Amniotic epithelial cell (primary cell): Measurements from ENCODE around the gene TAOK1.
"Not testable (repeated sequence)": the region's sequence is repeated elsewhere in the genome, so short reads cannot be mapped to it uniquely, and the experiment has no call there.

Experiments used
- DNase-seq: peaks from one replicate; pipeline ENCODE4 v3.0.0-alpha.2; 2010; ENCODE audit warnings: low read depth

The TAOK1 gene

DNA sequence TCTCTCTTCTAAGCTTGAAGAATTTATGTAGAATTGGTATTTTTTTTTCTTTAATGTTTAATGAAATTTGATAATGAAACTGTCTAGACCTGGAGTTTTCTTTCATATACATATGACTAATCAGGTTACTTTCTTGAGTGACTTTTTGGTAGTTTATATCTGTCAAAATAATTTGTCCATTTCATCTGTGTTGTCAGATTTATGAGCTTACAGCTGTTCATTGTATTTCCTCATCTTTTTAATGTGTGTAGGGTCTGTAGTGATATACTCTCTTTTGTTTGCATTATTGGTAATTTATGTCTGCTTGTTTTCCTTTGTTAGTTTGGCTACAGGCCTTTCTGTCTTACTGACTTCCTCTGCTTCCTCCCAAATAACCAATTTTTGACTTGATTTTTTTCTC is 55.7 kb downstream of the TAOK1 start:
- DNase-seq: no peak

DNA sequence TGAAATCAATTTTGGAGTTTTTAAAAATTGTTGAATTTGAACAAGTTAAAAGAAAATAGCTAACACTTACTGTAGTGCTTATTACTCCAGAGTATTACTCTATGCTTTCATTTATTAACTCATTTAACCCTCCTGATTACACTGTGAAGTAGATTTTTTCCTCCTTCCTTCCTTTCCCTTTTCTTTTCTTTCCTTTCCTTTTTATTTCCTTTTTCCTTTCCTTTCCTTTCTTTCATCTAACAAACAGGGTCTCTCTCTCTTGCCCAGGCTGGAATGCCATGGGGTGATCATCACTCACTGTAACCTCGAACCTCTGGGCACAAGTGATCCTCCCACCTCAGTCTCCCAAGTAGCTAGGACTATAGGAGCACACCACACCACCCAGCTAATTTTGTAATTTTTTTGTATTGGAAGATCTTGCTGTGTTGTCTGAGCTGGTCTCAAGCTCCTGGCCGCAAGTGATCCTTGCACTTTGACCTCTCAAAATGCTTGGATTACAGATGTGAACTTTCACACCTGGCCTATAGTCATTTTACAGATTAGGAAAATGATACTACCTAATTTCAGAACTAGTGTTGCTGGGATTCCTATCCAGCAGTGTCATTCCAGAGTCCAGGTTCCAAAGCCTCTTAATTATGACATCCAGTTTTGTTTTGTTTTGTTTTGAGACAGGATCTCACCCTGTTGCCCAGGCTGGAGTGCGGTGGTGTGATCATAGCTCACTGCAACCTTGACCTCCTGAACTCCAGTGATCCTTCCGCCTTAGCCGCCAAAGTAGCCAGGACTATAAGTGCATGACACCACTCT is 59.9 kb downstream of the TAOK1 start:
- no peak for DNase-seq

DNA sequence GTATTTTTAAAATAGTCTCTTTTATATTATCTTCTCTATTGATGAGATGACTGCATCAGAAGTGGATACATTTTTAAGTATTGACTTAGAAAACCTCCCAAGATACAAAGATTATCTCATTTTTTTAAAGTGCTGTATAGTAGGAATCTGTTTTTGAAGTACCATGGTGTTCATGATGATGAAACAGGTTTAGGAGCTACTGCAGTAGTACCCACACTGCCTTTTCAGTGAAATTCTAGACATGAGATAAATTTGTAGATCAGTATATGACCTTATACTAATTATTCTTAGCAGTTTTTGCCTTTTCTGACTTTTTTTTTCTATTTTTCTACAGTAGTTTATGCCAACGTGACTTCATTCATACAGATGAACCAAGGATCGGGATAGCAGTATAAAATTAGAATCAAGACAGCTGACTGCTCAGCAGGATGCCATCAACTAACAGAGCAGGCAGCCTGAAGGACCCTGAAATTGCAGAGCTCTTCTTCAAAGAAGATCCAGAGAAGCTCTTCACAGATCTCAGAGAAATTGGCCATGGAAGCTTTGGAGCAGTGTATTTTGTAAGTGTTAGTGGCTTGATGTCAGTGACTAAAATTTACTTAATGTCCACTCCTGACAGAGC is 61.1 kb downstream of the TAOK1 start:
- no peak for DNase-seq

DNA sequence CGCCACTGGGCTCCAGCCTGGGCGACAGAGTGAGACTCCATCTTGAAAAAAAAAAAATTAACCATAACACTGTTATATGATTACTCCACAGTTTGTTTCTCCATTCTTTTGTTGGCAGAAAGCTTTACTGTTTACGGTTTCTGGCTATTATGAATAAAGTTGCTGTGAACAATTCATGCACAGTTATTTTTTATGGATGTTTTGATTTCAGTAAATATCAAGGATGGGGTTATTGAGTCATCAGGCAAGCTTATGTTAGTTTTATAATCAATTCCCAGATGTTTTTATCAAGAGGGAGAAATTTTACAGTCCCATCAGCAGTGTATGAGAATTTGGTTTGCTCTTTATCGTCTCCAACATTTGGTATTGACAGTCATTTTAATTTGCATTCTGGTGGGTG is 67.9 kb downstream of the TAOK1 start:
- DNase-seq: no peak

DNA sequence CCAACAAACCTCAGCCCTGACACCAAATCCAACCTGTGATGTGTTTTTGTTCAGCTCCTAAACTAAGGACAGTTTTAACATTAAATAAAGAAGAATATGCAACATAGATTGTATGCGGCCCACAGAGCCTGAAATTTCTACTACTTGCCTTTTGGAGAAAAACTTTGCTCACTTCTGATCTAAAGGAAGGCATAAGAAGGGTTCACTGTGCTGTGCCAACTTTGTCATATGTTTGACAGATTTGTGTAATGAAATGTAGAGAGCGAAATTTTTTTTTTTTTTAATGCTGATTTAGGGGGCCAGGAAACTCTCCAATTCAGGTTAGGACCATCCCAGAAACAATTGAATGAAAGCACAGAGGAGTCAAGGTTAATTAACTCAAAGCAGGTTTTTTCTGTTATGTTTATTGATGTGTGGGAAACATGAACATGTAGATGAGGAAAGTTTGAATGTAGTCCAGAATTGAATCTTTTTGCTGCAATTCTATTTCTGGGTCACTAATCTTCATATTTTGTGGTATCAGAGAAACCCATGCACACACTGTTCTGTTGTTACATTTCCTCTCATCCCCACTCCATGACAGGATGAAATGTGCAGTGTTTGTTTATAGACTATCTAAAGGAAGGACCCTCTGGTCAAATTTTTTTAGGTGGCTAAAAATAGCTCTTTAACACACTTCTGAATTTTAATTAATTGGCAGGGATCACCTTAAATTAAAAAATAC is 71.5 kb downstream of the TAOK1 start:
- peak; percentile 22 for DNase-seq

DNA sequence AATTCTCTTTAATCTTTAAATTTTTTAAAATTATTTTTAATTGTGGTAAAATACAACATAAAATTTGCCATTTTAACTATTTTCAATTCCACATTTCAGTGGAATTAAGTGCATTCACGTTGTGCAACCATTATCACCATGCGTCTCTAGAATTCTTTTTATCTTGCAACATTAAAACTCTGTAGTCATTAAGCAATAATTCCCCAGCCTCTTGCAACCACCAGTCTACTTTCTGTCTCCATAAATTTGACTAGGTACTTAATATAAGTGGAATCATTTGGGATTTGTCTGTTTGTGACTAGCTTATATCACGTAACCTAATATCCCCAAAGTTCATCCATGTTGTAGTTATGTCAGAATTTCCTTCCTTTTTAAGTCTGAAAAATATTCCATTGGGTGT is 79.1 kb downstream of the TAOK1 start:
- DNase-seq: peak; percentile 92

DNA sequence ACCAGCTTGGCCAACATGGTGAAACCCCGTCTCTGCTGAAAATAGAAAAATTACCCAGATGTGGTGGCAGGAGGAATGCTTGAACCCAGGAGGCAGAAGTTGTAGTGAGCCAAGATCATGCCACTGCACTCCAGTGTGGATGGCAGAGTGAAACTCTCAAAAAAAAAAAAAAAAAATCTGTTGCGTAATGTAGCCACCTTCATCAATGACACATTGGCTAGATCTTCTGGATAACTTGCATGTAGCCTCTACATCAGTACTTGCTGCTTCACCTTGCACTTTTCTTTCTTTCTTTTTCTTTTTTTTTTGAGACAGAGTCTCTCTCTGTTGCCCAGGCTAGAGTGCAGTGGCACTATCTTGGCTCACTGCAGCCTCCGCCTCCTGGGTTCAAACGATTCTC is 83.3 kb downstream of the TAOK1 start:
- not testable (repeated sequence) for DNase-seq

DNA sequence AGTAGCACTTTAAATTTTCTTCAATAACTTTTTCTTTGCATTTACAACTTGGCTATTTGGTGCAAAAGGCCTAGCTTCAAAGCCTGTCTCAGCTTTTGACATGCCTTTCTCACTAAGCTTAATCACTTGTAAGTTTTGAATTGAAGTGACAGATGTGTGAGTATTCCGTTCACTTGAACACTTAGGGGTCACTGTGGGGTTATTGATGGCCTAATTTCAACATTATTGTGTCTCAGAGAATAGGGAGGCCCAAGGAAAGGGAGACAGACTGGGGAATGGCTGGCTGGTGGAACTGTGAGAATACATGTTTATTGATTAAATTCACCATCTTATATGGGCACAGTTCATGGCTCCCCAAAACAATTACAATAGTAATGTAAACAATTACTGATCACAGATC is 84.1 kb downstream of the TAOK1 start:
- no peak for DNase-seq

DNA sequence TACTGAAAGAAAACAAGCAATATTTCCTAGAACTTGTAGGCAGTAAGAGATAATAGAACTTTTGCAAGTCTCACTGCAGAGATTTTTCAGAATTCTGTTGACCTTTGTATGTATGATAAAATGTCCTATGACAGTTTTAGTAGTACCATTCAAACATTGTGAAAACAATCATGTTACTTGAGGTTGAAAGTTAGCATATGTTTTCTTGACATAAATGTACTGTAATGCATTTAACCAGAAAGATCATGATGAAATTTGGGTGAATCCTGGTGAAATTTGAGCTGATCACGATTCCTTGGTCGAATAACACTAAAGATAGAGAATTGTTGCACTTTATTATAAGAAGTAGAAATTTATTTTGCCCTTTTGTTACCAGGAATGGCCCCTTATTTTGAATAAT is 85.7 kb downstream of the TAOK1 start:
- no peak for DNase-seq

DNA sequence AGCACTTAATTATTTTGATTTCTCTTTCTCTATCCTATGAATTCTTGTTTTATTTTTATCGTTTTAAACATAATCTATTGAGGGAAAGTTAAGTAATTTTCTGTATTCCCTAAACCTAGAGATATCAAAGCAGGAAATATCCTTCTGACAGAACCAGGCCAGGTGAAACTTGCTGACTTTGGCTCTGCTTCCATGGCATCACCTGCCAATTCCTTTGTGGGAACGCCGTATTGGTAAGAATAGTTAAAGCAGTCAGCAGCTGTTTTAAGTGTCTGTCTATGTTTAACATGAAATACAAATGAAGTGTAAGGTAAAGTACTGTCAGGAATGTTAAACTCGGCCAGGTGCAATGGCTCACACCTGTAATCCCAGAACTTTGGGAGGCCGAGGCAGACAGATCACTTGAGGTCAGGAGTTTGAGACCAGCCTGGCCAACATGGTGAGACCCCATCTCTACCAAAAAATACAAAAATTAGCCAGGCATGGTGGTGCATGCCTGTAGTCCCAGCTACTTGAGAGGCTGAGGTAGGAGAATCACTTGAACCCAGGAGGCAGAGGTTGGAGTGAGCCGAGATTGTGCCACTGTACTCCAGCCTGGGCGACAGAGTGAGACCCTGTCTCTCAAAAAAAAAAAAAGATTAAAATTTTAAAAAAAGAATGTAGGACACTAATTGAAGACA is 90.2 kb downstream of the TAOK1 start:
- not testable (repeated sequence) for DNase-seq

DNA sequence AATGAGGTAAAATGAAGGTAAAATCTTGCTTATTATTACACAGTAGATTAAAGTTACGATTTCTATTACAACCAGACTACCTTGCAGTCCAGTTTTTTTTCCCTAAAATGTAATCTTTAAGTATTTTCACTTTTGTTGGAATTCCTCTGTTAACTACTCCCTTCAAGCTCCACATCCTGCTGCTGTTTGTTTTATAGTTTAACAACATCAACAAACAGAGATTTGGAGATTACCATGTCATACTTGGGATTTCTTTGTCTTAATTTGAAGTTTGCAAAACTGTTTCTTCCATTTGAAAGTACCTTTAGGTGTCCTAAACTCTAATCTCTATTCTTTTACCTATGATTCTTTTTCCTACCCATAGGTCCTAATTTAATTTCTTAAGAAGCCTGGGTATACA is 93.3 kb downstream of the TAOK1 start:
- DNase-seq: no peak

DNA sequence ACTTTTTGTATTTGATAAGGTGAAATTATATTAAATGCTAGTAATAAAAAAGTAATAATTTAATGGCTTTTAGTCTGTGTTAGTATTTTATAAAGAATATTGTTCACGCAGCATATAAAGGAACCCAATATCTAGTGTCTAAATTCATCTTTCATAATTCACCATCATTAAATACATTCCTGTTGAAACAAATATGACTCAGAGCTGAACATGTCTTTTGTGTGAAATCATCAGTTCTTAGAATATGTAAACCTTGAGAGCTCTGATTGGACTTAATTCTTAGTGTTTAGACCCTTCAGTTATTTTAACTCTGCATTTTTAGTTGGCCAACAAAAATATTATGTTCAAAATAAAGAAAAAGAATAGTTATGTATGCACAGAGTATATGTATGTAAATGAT is 104.8 kb downstream of the TAOK1 start:
- peak; percentile 75 for DNase-seq

DNA sequence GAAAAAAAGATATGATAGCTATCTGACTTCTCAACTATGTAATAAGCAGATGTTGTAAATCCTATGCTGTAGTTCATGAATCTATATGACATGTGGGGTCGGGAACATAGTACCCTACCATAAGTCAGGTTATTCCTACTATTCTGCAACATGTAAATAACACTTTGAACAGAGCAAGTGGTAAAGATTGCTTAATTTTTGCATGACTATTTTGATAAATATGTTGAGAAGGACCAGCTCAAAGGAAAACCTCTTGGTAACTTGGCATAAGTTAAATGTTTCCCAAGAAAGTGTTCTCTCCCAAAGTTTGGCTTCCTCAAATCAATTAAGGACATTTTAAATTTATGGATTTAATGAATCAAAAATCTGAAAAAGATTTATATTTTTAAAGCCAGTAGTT is 114.5 kb downstream of the TAOK1 start:
- peak; percentile 85 for DNase-seq

DNA sequence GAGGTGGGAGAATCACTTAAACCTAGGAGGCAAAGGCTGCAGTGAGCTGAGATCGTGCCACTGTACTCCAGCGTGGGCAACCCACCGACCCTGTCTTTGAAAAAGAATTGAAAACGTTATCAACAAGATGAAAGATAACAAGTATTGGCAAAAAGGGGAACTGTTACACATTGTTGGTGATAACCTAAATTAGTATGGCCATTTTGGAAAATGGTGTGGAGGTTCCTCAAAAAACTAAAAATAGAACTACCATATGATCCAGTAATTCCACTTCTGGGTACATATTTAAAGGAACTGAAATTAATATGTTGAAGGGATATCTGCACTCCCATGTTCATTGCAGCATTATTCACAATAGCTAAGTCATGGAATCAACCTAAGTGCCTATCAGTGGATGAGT is 115.7 kb downstream of the TAOK1 start:
- no peak for DNase-seq

DNA sequence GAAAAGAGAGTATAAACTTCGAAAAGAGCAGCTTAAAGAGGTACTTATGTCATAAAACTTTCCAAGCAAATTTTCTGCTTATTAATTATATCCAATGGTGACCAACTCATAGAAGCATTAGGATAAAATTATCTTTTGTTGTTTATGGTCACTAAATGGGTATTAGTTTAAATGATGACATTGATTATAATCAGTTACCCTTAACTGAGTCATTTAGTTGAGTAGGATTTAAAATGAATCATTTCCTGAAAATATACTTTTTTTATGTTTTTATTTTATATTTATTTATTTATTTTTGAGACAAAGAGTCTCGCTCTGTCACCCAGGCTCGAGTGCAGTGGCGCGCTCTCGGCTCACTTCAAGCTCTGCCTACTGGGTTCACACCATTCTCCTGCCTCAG is 120.8 kb downstream of the TAOK1 start:
- DNase-seq: no peak

DNA sequence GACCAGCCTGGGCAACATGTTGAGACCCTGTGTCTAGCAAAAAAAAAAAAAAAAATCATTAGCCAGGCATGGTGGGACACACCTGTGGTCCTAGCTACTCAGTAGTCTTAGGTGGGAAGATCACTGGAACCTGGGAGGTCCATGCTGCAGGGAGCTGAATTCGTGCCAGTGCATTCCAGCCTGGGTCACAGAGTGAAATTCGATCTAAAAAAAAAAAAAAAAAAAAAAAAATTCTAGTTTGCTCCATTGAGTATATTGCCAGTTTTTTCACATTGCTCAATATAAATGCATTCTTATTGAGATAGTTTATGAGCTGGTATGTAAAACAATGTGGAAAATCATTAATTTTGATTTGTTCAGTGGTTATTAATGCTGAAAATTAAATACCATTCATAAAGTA is 124.6 kb downstream of the TAOK1 start:
- peak; percentile 7 for DNase-seq

DNA sequence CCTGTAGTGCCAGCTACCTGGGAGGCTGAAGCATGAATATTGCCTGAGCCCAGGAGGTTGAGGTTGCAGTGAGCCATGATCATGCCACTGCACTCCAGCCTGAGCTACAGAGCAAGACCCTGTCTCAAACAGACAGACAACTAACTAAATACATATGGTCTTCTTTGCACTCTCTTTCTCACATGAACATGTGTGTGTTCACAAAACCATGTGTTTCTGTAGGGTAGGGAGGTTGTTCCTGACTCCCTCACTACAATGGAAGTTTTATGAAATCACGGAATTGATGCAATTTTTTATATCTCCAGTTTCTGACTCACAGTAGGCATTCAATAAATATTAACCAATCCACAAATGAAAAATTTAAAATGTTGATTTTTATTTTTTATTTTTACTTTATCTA is 128.2 kb downstream of the TAOK1 start:
- no peak for DNase-seq

DNA sequence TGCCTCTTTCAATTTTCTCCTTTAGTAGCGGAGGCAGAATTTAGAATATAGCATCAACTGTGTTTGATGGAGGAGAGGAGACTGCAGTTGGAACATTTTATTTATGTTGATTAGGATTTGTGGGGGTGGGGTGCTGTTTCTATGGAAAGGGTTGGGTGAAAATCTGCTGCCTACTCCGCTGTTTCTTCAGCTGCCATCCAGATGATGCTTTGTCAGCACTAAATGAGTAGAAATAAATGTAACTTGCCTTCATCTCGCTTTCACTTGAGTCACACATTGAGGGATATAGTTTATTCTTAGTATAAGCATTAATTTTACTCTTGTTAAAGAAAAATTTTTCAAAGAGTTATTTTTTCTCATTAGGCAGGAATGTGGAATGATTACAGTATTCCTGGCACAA is 134.5 kb downstream of the TAOK1 start:
- no peak for DNase-seq

DNA sequence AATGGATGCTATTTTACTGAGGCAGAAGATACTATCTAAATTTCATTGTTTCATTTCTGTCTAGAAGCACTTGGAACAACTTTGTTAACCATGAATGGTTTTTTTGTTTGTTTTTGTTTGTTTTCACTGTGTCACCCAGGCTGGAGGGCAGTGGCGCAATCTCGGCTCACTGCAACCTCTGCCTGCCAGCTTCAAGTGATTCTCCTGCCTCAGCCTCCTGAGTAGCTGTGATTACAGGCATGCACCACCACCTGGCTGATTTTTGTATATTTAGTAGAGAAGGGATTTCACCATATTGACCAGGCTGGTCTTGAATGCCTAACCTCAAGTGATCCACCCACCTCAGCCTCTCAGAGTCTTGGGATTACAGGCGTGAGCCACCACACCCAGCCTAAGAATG is 136.2 kb downstream of the TAOK1 start:
- peak; percentile 24 for DNase-seq

DNA sequence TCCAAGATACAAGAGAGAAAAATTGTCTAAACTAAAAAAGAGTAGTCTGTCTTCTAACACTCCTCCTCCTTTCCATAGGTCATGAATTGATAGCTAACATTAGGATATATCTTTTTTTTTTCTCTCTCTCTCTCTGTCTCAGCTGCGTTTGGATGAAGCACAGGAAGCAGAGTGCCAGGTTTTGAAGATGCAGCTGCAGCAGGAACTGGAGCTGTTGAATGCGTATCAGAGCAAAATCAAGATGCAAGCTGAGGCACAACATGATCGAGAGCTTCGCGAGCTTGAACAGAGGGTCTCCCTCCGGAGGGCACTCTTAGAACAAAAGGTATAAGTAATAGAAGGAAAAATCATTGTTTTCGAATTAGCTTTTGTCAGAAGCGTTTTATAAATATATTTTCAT is 143.8 kb downstream of the TAOK1 start:
- DNase-seq: no peak

DNA sequence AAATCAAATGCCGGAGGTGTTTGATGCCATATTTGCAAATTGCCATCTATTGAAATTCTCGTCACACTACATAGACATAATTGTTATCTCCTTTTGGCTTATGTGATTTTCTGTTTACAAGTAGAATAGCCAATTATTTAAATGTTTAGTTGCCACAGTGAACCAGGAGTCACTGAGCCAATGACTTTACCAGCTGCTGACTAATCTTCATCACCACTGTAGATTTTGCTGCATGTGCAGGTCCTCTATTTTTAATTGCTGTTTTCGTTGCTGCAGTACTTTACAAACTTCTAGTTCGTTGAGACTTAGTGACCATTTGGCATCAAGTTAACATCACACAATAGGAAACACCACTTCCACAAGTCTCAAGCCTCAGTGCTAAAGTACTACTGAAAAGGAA is 153.9 kb downstream of the TAOK1 start:
- DNase-seq: no peak

DNA sequence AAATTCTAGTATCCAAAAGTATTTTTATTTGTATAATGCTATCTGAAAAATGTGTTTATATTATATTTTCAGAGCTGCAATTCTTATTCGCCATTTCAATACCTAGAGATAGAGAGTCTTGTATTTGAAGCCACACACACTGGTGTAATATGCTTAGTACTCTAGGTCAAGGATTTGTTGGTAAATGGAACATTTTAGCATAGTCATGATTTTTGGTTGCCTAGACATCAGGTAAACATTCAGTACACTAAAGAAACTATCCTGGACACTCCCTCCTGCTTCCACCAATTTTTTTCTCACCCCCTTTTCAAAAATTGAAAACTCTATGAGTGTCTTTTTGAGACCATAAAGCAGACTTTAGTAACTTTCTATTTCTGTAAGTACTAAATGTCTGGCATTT is 155.9 kb downstream of the TAOK1 start:
- peak; percentile 48 for DNase-seq

DNA sequence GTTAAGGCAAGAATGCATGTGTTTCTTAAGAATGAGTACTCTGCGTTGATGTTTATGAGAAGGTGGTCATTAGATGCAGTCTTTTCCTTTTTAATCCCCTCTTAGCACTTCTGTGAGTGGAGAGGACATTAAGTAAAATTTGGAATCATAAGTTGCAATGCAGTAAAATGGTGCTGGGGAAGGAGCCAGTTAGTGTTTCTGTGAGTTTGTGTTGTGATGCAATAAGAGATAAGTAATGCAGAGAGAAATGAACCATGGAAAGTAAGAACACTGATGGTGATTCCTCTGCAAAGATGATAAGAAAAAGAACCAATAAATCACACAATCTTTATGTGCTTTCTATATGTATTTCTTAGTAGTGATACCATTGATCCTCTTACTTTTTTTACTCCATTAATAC is 156.7 kb downstream of the TAOK1 start:
- DNase-seq: peak; percentile 45
